NT2/D1 (cell line): ENCODE measurements around the gene DSTN.

Source experiments
- YY1 ChIP-seq: IDR thresholded peaks from 2 replicates; pipeline ENCODE4 v1.6.1; 2011; ENCODE audit not compliant: insufficient read length, insufficient read depth
- ZNF274 ChIP-seq: IDR thresholded peaks from 2 replicates; pipeline ENCODE4 v1.6.1; 2011; ENCODE audit warnings: mild to moderate bottlenecking, low read depth, low read length

DNA sequence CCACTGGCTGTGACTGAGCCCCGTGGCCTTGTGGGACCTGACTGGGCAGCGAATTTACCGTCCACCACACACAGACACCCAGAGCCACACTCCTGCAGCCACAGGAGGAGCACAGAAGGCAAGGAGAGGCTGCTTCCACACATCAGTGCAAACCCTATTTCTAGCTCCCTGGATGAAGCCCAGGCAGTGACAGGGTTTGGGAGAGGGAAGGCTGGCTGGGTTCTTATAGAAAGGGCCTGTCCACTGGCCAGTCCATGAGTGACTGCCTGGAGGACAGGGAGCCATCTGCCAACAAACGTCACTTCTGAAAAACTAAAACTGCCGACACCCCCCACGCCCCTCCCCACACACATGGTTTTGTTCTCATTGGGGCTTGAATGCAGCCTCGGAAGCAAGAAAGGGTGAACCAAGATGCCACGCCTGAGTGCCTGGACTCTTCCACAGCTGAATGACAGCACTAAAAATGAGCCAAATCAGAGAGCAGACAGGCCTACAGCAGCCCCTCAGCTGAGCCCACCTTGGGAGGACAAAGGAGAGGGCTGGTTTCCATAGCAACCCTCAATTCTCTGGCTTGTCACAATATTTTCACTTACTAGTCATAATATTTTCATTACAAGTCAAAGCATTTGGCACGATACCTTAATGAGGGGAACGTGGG, 73.8 kb downstream of the DSTN start:
- TF ChIP-seq ZNF274 = no peak
- no peak for TF ChIP-seq YY1
